HepG2 (cell line): Measurements from ENCODE around the gene CD248. TPM values are rescaled to one million over a fixed set of nuclear protein-coding genes. Genes with fewer than 3 reads are reported as not detected.

Experiments
- ATF1 ChIP-seq: IDR thresholded peaks from 2 replicates; pipeline ENCODE4 v1.6.1; 2016; ENCODE audit warnings: mild to moderate bottlenecking, control low read depth
- ATF7 ChIP-seq, 2 experiments: fragments of 450-650 bp in 1 of 2; sonication (generic) in 1 of 2; formaldehyde crosslinking in 1 of 2; IDR thresholded peaks; 2 replicates each; pipeline versions ENCODE4 v1.4.0 to v1.6.1; 2016 to 2020; ENCODE audit warnings: antibody characterized with exemption in 1 of 2, mild to moderate bottlenecking in 1 of 2, missing genetic modification reagents in 1 of 2
- BHLHE40 ChIP-seq: IDR thresholded peaks from 2 replicates; pipeline ENCODE4 v1.6.1; 2011; ENCODE audit warnings: low read length, improper control_type of control experiment
- BRD4 ChIP-seq: sonication (generic); formaldehyde crosslinking; IDR thresholded peaks from 2 replicates; pipeline ENCODE4 v1.4.0; 2020; ENCODE audit warnings: missing genetic modification reagents
- CBX5 ChIP-seq: sonication (generic); formaldehyde crosslinking; IDR thresholded peaks from 2 replicates; pipeline ENCODE4 v1.4.0; 2020; ENCODE audit warnings: missing genetic modification reagents, borderline replicate concordance
- FIP1L1 ChIP-seq: fragments of 200-400 bp; formaldehyde crosslinking; IDR thresholded peaks from 2 replicates; pipeline ENCODE4 v1.6.1; 2018; ENCODE audit warnings: low read depth, mild to moderate bottlenecking, low read length, moderate library complexity, borderline replicate concordance; ENCODE audit not compliant: insufficient read depth
- GLI4 ChIP-seq: sonication (generic); formaldehyde crosslinking; IDR thresholded peaks from 2 replicates; pipeline ENCODE4 v1.5.1; 2020; ENCODE audit warnings: missing genetic modification reagents, mild to moderate bottlenecking, moderate library complexity, borderline replicate concordance
- LRRFIP1 ChIP-seq: sonication (generic); formaldehyde crosslinking; conservative IDR thresholded peaks from 2 replicates; pipeline ENCODE4 v1.4.0; 2020; ENCODE audit warnings: missing genetic modification reagents
- MLLT10 ChIP-seq: sonication (generic); formaldehyde crosslinking; IDR thresholded peaks from 2 replicates; pipeline ENCODE4 v1.4.0; 2020; ENCODE audit warnings: missing genetic modification reagents
- PPARG ChIP-seq: conservative IDR thresholded peaks from 2 replicates; pipeline ENCODE4 v1.6.1; 2016; ENCODE audit warnings: missing biosample characterization, missing genetic modification reagents
- SAFB2 ChIP-seq: sonication (generic); formaldehyde crosslinking; IDR thresholded peaks from 2 replicates; pipeline ENCODE4 v1.5.1; 2020; ENCODE audit warnings: missing genetic modification reagents, low read depth, mild to moderate bottlenecking, borderline replicate concordance
- SATB2 ChIP-seq: sonication (generic); formaldehyde crosslinking; IDR thresholded peaks from 2 replicates; pipeline ENCODE4 v1.5.0; 2020; ENCODE audit warnings: missing genetic modification reagents
- U2AF2 ChIP-seq: fragments of 200-400 bp; formaldehyde crosslinking; IDR thresholded peaks from 2 replicates; pipeline ENCODE4 v1.6.1; 2017; ENCODE audit warnings: low read depth, mild to moderate bottlenecking, low read length
- ZBTB1 ChIP-seq: sonication (generic); formaldehyde crosslinking; IDR thresholded peaks from 2 replicates; pipeline ENCODE4 v1.4.0; 2020; ENCODE audit warnings: missing genetic modification reagents, borderline replicate concordance
- ZBTB7A ChIP-seq: sonication (generic); formaldehyde crosslinking; IDR thresholded peaks from 2 replicates; pipeline ENCODE4 v1.8.0; 2022; ENCODE audit warnings: mild to moderate bottlenecking, missing genetic modification reagents
- ZFP37 ChIP-seq: sonication (generic); formaldehyde crosslinking; IDR thresholded peaks from 2 replicates; pipeline ENCODE4 v1.4.0; 2020; ENCODE audit warnings: missing genetic modification reagents, borderline replicate concordance
- ZNF207 ChIP-seq: fragments of 450-650 bp; IDR thresholded peaks from 2 replicates; pipeline ENCODE4 v1.6.1; 2016; ENCODE audit warnings: antibody characterized with exemption, borderline replicate concordance
- ZNF3 ChIP-seq: IDR thresholded peaks from 2 replicates; pipeline ENCODE4 v1.7.0; 2017; ENCODE audit warnings: inconsistent platforms
- ZNF329 ChIP-seq: sonication (generic); formaldehyde crosslinking; IDR thresholded peaks from 2 replicates; pipeline ENCODE4 v1.9.0; 2021; ENCODE audit warnings: low read depth, mild to moderate bottlenecking, missing genetic modification reagents
- ZNF451 ChIP-seq: sonication (generic); formaldehyde crosslinking; IDR thresholded peaks from 2 replicates; pipeline ENCODE4 v1.5.0; 2020; ENCODE audit warnings: mild to moderate bottlenecking, missing genetic modification reagents
- ZNF460 ChIP-seq: sonication (generic); formaldehyde crosslinking; IDR thresholded peaks from 2 replicates; pipeline ENCODE4 v1.5.1; 2020; ENCODE audit warnings: missing genetic modification reagents, mild to moderate bottlenecking, borderline replicate concordance
- ZNF496 ChIP-seq: sonication (generic); formaldehyde crosslinking; IDR thresholded peaks from 2 replicates; pipeline ENCODE4 v1.8.1; 2023; ENCODE audit warnings: mild to moderate bottlenecking, moderate library complexity, missing genetic modification reagents; ENCODE audit not compliant: insufficient replicate concordance
- ZNF850 ChIP-seq: sonication (generic); formaldehyde crosslinking; conservative IDR thresholded peaks from 2 replicates; pipeline ENCODE4 v1.9.0; 2021; ENCODE audit warnings: mild to moderate bottlenecking, missing genetic modification reagents
- polyA plus RNA-seq, 8 experiments: library from polyadenylated mRNA; depleted of rRNA in 3 of 8; stranded (reverse) in 7 of 8; unstranded in 1 of 8; fragments of >200 nt; fragmentation: Illumina TruSeq in 4 of 8; extraction: Trizol in 4 of 8; gene quantifications; 2 replicates each; pipeline versions ENCODE4 v1.2.1 to v1.2.3, GENCODE V29; 2011 to 2016; ENCODE audit warnings: low read depth in 4 of 8, missing spikeins in 1 of 8, mixed read lengths in 1 of 8; ENCODE audit not compliant: insufficient read depth in 1 of 8
- total RNA-seq, 5 experiments: library from RNA; depleted of rRNA; stranded (reverse); fragments of >200 nt; fragmentation: Illumina TruSeq; extraction: Trizol; gene quantifications; 2 replicates each; pipeline ENCODE4 v1.2.3, GENCODE V29; 2016; ENCODE audit warnings: low read depth in 1 of 5
- TF ChIP-seq, protein P1 (sequence below): IDR thresholded peaks from 2 replicates; pipeline ENCODE4 v1.6.1; 2016

The CD248 gene
- total and polyA plus RNA-seq, 2 of the 13 experiments (the other 11 are each of a cell fraction or from before 2014, with no cell fraction given) = 0.25 to 0.35 TPM

DNA sequence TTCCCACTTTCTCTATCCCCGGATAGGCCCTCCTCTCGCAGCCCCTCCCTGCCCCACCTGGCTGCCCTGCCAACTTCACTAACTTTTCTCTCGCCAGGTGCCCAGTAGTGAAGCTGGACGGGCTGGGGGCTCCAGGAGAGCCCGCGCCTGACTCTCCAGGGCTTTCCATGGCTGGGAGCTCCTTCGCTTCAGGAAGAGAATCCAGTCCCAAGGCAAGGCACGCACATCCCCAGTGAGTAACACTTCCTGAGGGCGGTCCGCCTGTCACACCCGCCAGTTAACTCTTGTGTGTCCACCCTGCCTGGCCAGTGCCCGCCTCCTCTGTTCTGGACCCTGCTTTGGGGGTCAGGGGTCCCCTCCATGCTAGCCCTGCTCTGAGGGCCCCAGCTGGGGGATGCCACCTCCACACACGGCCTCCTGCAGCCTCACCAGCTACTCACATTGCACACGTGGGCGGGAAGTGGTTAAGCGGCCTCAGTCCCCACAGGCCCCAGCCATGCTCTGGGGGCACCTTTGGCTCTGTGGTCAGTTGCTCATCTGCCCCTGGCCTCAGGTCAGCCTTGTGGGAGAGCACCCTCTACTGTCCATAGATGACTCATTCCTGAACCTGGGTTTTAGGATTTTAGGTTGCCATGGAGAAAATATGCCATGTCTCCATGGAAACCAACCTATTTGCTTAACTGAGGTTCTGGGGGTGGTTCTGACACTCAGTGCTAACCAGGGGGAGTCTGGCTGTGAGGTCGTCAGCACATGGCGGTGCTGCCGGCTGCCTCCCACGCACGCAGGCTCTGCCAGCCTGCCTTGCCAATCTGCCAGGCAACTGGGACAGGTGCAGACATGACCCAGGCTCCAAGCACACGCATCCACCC, 19.6 kb upstream of the CD248 start, which contains the start of gene RIN1 (continued):
- TF ChIP-seq CBX5 (CRISPR knock-in tag) = 0 out of 2 replicates have a peak, but pooled peaks have one; percentile 23
- no peak for TF ChIP-seq GLI4 (CRISPR knock-in tag)
- TF ChIP-seq SATB2 = no peak
- TF ChIP-seq ZBTB7A (CRISPR knock-in tag) = peak; percentile 89
- no peak for TF ChIP-seq BRD4 (CRISPR knock-in tag)
- TF ChIP-seq SAFB2 = peak; percentile 69; the same call in 1 of the 2 replicates
- TF ChIP-seq, protein P1, sequence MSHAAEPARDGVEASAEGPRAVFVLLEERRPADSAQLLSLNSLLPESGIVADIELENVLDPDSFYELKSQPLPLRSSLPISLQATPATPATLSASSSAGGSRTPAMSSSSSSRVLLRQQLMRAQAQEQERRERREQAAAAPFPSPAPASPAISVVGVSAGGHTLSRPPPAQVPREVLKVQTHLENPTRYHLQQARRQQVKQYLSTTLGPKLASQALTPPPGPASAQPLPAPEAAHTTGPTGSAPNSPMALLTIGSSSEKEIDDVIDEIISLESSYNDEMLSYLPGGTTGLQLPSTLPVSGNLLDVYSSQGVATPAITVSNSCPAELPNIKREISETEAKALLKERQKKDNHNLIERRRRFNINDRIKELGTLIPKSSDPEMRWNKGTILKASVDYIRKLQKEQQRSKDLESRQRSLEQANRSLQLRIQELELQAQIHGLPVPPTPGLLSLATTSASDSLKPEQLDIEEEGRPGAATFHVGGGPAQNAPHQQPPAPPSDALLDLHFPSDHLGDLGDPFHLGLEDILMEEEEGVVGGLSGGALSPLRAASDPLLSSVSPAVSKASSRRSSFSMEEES (CRISPR knock-in tag) = peak; percentile 79; the same call in 1 of the 2 replicates
- no peak for TF ChIP-seq LRRFIP1
- peak; percentile 52 for TF ChIP-seq BHLHE40
- no peak for TF ChIP-seq U2AF2
- TF ChIP-seq ATF7 (IDR thresholded peaks at IDR 0.05) = no peak
- no peak for TF ChIP-seq ATF7 (CRISPR knock-in tag; IDR thresholded peaks at IDR 0.05)
- no peak for TF ChIP-seq ZFP37 (CRISPR knock-in tag)
- TF ChIP-seq ZNF451 (CRISPR knock-in tag) = no peak; the same call in 1 of the 2 replicates
- TF ChIP-seq ZNF3 (CRISPR knock-in tag) = 0 out of 2 replicates have a peak, but pooled peaks have one; percentile 44
- TF ChIP-seq ZNF207 = no peak
- no peak; the same call in none of the 2 replicates for TF ChIP-seq PPARG
- peak; percentile 40; the same call in 1 of the 2 replicates for TF ChIP-seq FIP1L1
- TF ChIP-seq ZNF496 (CRISPR knock-in tag) = no peak
- no peak for TF ChIP-seq MLLT10 (CRISPR knock-in tag)
- TF ChIP-seq ZNF329 (CRISPR knock-in tag) = 0 out of 2 replicates have a peak, but pooled peaks have one; percentile 50
- TF ChIP-seq ZBTB1 (CRISPR knock-in tag) = peak; percentile 33; the same call in 1 of the 2 replicates
- no peak for TF ChIP-seq ZNF460 (CRISPR knock-in tag)
- TF ChIP-seq ATF1 (CRISPR knock-in tag) = peak; percentile 70; the same call in 1 of the 2 replicates
- TF ChIP-seq ZNF850 (CRISPR knock-in tag) = no peak
